Measurements from ENCODE around the gene ATRNL1.

DNA sequence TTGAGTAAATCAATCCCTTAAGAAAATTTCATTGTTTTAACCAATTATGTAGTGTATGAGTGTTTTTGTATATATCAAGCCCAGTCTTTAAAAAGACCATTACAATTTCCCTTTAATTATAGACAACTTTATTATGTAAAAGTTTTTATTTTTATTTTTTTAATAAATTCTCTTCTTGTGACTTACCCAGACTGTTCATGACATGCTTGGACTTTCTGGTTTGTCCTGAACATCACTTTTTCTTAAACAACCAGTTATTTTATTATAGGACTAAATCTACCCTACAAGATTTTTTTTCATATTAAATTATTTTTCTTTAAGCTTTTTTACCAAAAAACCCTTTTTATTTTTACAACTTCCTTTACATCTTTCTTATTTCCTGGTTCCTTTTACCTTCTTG, 410.4 kb downstream of the ATRNL1 start:
- TF ChIP-seq MAFK (IDR thresholded peaks at IDR 0.05; ENCODE audit: low read depth, low read length) (no peak), POLR2A (IDR thresholded peaks at IDR 0.05; ENCODE audit: control extremely low read depth in 1 of 2, low read depth in 2 of 2, low read length in 2 of 2) (no peak), KDM1A (IDR thresholded peaks at IDR 0.05; ENCODE audit: borderline replicate concordance, low read length) (no peak), GTF2F1 (IDR thresholded peaks at IDR 0.05; ENCODE audit: borderline replicate concordance, low read depth, low read length) (no peak), JUND (IDR thresholded peaks at IDR 0.05; ENCODE audit: low read length) (no peak), YY1 (IDR thresholded peaks at IDR 0.05; ENCODE audit: low read depth, low read length) (no peak), EP300 (IDR thresholded peaks at IDR 0.05; ENCODE audit: borderline replicate concordance in 1 of 2, low read depth in 2 of 2, low read length in 2 of 2) (no peak), CEBPB (IDR thresholded peaks at IDR 0.05; ENCODE audit: low read depth, low read length) (no peak), CHD1 (IDR thresholded peaks at IDR 0.05; ENCODE audit: low read depth, low read length) (no peak)
- TF ChIP-seq, protein P1, sequence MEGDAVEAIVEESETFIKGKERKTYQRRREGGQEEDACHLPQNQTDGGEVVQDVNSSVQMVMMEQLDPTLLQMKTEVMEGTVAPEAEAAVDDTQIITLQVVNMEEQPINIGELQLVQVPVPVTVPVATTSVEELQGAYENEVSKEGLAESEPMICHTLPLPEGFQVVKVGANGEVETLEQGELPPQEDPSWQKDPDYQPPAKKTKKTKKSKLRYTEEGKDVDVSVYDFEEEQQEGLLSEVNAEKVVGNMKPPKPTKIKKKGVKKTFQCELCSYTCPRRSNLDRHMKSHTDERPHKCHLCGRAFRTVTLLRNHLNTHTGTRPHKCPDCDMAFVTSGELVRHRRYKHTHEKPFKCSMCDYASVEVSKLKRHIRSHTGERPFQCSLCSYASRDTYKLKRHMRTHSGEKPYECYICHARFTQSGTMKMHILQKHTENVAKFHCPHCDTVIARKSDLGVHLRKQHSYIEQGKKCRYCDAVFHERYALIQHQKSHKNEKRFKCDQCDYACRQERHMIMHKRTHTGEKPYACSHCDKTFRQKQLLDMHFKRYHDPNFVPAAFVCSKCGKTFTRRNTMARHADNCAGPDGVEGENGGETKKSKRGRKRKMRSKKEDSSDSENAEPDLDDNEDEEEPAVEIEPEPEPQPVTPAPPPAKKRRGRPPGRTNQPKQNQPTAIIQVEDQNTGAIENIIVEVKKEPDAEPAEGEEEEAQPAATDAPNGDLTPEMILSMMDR (IDR thresholded peaks at IDR 0.05; ENCODE audit: control extremely low read depth in 1 of 3, insufficient read depth in 1 of 3, low read depth in 1 of 3, low read length in 3 of 3), result no peak

Measured in H1 (cell line).